ENCODE measurements around the gene PHF12. TPM values are rescaled to one million over a fixed set of nuclear protein-coding genes. Genes with fewer than 3 reads are reported as not detected.

Gene PHF12
- 12.8 and 18.6 TPM in 2 replicates for total RNA-seq

GRCh38 chr17:28951428-28951990, at the start of gene PHF12:
PHF12 (minus strand) TSS chr17:28951518; CDS start chr17:28950960, 558 bp downstream.

GRCh38 chr17:28902819-28903545, 48.3 kb downstream of the PHF12 start, which contains the start of gene DHRS13:
DHRS13 (minus strand) TSS chr17:28903079; CDS start chr17:28902944, 135 bp downstream.

DNA sequence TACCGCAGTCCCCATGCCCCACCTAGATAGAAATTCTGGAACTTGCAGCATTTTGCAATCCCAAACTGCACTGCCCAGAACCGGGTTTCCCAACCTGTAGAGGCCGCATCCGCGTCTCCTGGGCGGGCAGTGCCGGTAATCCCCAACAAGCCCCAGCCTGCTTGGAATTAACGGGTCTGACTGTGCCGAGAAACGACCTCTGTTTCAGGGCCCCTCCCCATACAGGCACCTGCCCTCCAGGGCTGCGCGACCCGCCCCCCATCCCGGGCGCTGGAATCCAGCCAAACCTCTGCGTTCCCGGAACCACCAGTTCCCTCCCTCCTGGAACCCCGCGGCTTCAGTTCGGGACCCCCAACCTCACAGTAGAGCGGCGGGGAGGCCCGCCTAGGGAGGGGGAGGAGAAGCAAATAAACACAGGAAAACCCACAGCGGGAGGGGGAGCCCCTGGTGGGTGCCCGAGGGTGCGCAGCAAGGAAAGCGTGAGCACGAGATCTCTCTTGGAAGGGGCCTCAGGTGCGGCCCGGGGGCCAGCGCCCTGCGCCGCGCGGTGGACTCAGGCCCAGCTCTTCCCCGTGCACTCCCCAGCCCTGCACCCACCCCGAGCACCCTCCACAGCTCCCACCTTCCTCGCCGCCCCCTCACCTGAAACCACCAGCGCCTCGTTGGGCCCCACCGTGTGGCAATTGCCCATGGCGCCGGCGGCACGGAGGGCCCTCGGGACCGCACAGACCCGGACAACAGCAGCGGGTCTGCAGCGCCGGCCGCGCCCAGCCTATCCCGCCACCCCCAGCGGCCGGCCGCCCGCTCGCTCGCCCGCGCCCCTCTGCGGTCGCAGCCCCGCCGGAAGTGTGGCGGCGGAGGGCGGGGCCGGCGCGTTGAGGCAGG, 54.2 kb downstream of the PHF12 start, which contains the start of gene FLOT2:
Gene FLOT2, minus strand, starts transcription at position 850 of the 885 bp plus-strand sequence. Its CDS starts 159 bp downstream, at position 691.

Other genes with a start within 250 kb of the PHF12 start
- gene PROCA1, start 239.6 kb downstream of the PHF12 start, total RNA-seq, result 1.7 and 1.8 TPM in 2 replicates
- 172 and 176 TPM in 2 replicates for gene RAB34, start 233.7 kb downstream of the PHF12 start, total RNA-seq
- 638 and 677 TPM in 2 replicates for gene RPL23A, start 231.5 kb downstream of the PHF12 start, total RNA-seq
- 2.0 and 3.8 TPM in 2 replicates for gene TLCD1, start 225.3 kb downstream of the PHF12 start, total RNA-seq
- 3.0 and 3.5 TPM in 2 replicates for gene NEK8, start 222.7 kb downstream of the PHF12 start, total RNA-seq
- 13.4 and 30.5 TPM in 2 replicates for gene TRAF4, start 207.5 kb downstream of the PHF12 start, total RNA-seq
- gene FAM222B, start 108.7 kb downstream of the PHF12 start, total RNA-seq, result 1.8 and 2.0 TPM in 2 replicates
- gene ERAL1, start 96.5 kb downstream of the PHF12 start, total RNA-seq, result 24.2 and 29.1 TPM in 2 replicates
- gene FLOT2, start 53.8 kb downstream of the PHF12 start, total RNA-seq, result 37.2 and 43.0 TPM in 2 replicates
- gene DHRS13, start 48.4 kb downstream of the PHF12 start, total RNA-seq, result 6.5 and 8.0 TPM in 2 replicates
- gene SEZ6, start 54.5 kb upstream of the PHF12 start, total RNA-seq, result not detected in 2 replicates
- 1.1 and 2.7 TPM in 2 replicates for gene PIPOX, start 91.6 kb upstream of the PHF12 start, total RNA-seq
- 90.3 and 97.6 TPM in 2 replicates for gene MYO18A, start 228.9 kb upstream of the PHF12 start, total RNA-seq